Stimulated activated CD4-positive, alpha-beta T cell treated with anti-CD3 and anti-CD28 coated beads, Interleukin-12 subunit alpha, Interleukin-12 subunit beta, amount 100 ng/mL, for 24 hours (primary cell): ENCODE data around the gene AMIGO2.
A peak's percentile ranks its signal among the peaks of the same experiment; 100 is the strongest.

ENCODE experiments used
- DNase-seq, 2 experiments: peaks; one replicate each; pipeline ENCODE4 v3.0.0-alpha.2; 2020; ENCODE audit warnings: low read depth in 2 of 2

Gene AMIGO2

DNA sequence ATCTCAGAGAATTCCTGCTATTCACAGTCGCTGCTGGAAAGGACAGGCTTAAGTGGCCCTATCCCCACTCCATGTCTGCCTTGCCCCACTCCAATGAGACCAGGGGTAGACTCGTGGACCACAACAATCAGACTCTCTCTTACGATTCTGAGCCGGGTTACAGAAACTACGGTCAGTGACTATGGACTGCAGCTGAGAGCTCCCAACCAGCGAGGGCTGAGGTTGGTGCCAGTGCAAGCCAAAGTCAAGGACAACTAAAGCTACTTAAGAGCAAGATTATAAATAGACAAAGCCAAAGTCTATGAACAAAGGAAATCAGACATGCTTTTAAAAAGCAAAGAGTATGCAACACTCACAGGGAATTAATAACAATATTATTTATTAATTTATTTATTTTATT lies 18.3 kb upstream of the AMIGO2 start:
- DNase-seq = no peak

DNA sequence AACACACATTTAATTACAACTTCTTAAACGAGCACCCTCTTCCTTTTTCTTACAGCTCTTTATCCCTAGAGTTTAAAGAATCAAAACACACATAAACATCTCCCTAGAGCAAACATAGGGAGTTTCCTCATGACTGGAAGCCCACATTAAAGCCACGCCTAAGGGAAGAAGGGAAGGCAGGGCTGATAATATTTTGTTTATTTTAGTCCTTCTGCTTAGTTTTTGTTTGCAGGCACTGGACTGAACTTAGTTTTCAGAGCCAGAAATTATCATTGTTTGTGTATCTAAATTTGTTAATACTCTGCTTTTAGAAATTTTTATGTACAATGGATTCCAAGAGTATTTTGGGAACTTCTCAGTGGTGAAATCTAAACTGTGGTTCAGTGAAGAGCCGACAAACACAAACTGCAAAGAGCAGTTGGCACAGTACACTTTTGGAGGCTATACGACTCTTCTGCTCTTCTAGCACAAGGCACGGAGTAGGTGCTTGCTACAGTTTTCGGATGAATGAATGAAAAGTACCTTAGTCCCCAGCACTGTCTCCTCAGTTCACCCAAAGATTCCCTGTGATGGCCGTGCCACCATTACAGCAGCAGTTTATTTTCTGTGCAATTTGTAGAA lies 17.6 kb upstream of the AMIGO2 start:
- DNase-seq = no peak

- no peak for DNase-seq
Measured at GRCh38 chr12:47095446-47096236, 15.9 kb upstream of the AMIGO2 start.

GRCh38 chr12:47094804-47095203 lies 15.0 kb upstream of the AMIGO2 start:
- no peak for DNase-seq

DNA sequence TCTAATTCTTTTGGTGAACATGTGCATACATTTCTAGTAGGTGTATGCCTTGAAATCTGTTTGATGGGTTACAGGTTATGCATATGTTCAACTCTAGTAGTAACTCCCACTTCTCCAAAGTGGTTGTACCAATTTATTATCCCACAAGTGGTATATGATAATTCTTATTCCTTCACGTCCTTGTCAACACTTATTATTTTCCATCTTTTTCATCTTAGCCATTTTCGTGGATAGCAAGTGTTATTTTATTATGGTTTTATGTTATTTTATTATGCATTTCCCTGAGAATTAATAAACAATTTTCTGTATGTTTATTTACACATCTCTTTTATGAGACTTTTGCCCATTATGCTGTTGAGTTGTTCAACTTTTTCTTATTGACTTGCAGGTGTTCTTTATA lies 11.2 kb upstream of the AMIGO2 start:
- DNase-seq = no peak

- no peak for DNase-seq
Measured at GRCh38 chr12:47088021-47088944, 8.5 kb upstream of the AMIGO2 start.

GRCh38 chr12:47087088-47087688 lies 7.4 kb upstream of the AMIGO2 start:
- no peak for DNase-seq

DNA sequence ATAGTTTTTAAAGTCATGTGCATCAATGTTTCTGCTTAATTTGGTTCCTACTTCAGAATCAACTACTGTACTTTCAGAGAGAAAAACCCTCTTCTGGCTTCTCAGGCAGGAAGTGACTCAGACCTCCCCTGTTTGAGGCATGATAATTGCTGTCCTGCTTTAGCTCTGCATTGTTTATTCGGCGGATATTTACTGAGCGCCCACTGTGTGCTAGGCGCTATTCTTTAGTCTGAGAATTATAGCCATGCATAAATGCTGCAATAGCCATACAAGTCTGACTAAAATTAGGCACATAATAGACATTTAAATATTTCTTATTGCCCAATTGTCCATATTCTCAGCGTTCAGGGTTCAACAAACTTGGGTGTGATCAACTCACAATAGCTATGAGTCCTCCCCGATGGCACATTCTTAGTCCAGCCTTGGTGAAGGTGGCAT lies 6.1 kb upstream of the AMIGO2 start:
- DNase-seq = no peak

DNA sequence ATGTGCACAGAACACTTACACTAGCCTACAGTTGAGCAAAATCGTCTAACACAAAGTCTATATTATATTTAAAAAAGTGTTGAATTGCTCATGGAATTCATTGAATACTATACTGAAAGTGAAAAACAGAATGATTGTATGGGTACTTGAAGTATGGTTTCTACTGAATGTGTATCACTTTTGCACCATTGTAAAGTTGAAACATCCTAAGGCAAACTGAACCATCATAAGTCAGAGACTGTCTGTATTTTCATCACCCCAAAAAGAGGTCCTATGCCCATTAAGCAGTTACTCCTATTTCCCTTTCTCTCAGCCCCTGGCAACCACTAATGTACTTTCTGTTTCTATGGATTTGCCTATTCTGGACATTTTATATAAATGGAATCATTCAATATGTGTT lies 4.4 kb upstream of the AMIGO2 start:
- DNase-seq = no peak

DNA sequence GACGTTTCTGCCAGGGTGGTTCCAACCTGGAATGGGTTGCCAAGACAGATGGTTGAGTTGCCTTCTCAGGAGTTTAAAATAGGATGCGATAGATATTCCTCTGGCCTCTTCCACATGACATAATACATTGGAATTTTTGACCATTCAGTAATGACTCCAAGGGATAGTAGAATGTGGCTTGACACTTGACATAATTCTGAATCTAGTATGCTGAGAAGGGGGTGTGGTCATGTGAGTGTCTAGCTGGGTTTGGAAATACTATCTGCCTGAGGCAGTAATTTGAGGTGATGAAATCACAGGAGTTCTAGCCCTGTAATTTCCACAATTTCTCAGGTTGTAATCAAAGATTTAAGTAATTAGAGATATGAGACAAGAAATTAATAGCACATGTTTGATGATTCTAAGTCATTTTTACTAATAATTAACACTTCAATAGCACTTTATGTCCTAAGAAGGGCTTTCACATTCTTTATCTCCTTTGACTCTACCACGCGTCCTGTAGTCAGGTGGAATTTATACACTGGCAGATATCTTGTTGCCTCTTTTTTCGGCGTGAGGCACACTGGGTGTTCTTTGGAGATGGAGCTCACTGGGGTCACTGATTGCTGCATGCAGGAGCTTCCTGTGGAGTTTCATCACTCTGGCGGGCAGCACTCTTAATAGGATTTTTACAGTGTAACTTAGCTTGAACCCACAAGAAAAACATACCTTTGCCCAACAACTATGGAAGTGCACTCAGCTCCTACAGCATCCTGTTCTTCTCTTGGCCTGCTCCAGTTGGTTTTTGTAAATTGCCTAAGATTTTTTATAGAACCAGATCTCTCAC lies 3.2 kb upstream of the AMIGO2 start:
- DNase-seq = no peak

GRCh38 chr12:47082283-47082682 lies 2.5 kb upstream of the AMIGO2 start:
- no peak for DNase-seq

DNA sequence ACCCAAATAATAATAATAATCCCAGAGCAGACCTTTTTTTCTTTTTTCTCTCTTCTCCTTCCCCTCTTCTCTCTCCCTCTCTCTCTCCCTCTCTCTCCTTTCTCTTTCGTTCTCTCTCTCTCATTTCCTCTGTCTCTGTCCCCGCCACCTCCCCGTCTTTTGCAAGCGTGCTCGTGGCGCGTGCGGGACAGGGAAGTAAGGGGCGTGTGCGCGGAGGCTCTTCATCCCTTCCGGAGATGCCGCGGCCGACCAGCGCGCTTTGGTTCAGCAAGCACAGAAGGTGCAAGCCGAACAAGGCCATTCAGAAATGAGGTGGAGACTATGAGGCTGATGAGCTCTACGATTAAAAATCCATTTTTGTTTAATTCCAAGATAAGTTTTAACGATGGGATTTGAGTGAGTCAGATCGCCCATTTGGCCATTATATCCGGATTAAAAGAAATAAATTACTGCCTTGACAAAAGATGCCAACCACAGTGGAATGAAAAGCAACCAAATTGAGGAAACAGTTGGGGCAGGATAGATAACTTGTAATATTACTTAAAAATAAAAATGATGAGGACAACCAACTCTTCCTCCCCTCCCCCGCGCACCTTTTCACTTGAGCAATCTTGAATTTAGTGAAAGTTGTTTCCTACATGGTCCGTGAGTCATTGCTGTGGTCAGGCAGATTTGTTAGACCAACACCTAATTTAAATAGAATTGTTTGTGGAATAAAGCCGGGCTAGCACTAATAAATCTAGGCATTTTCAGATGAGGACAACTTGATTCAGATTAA lies 1.2 kb upstream of the AMIGO2 start:
- peak; percentile 23 to 60 for DNase-seq

DNA sequence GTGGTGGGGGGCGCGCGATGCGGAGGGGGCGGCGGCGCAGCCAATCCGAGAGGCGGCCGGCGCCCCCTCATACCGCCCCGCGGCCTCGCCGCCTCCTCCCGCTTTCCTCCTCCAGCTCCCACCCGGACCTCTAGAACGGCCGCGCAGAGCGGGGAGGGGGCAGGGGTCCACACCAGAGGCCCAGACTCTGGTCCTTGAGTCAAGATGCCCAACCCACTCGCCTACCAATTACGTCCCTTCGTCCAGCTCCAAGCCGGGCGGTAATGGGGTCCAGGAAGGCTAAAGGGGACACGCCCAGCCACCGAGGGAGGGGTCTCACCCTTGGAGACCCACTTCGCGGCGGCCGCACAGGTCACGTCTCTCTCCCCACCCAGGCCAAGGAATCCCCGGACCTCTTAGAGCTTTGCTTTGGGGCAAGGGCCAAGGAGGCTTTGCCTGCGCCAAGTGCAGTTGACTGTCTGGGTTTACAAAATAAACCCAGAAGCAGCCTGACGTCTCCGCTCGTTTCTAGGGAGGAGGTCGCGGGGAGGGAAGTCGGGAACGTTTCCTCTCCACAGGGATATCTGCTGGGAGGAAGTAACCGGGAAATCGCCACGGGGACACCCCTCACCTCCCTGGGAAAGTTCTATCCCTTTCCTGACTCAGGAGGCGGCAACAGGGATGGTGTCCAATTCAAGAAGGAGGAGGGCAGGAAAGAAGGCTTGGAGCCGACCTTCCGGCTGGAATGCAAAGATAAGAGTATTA lies 394 bp upstream of the AMIGO2 start:
- DNase-seq = peak; percentile 11 to 20

DNA sequence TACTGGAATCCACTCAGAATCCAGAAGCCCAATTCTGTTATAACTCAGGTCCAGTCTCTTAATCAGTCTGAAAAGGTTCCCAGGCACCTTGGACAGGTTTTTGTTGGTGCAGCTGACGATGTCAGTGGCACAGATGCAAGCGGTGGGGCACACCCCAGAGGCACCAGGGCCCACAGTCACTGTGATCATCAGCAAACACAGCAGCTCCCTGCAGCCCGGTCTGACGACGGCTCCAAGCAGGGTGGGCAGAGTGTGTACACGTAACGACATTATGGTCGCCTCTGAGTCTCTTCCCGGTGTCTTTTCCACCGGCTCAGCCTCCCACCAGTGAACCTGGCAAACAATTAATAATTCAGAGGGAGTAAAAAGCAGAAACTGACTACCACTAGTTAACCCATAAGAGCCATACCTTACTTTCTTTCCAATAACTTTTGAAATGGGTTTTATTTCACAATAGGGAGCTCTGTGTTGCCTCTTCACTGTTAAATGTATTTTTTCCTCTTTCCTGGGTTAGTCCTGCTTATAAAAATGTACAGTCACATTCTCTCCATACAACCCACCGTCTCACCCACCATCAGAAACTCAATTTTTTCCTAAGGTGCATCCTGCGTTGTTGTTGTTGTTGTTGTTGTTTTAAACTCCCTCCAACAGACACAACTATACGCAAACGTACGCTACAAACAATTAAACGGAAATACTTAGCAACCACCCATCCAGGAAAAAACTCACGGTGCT lies 859 bp downstream of the AMIGO2 start:
- DNase-seq = peak; percentile 20 to 38

GRCh38 chr12:47078086-47078395 lies 1.7 kb downstream of the AMIGO2 start:
- DNase-seq = no peak

DNA sequence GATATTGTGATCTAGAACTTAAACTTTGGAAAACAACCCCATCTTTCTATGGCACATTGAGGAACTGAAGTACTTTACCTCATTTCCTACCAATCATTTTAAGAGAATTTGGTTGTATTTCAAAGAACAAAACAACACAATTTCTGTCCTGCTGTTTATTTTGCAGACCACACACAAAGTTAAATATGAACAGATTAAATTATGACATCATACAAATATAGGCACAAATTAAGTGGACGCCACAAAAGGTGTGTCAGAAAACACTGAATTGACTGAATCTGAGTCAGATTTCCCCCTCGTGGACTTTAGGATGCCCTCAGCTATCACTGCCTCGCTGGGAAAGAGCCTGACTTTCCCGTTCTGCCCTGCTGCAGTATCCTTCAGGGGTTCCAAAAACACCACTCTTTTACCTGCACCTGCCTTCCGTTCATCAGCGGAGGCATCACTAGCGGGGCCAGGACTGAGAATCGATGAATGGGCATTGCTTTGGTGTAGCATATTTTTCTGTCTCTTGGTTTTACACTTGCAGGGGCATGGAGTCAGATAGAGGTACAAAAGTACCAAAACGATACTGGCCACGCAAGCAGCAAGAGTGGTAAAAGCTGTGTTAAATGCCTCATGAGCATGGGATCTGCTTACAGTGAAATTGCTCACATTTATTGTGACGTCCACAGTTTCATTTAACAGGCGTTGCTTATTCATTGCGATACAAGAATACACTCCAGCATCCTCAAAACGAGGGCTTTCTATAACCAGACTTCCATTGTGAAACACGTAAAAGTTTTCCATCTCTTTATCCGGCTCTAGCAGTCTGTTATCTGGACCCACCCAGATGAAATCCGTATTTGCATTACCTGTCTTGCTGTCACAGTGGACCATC lies 2.3 kb downstream of the AMIGO2 start:
- no peak for DNase-seq

DNA sequence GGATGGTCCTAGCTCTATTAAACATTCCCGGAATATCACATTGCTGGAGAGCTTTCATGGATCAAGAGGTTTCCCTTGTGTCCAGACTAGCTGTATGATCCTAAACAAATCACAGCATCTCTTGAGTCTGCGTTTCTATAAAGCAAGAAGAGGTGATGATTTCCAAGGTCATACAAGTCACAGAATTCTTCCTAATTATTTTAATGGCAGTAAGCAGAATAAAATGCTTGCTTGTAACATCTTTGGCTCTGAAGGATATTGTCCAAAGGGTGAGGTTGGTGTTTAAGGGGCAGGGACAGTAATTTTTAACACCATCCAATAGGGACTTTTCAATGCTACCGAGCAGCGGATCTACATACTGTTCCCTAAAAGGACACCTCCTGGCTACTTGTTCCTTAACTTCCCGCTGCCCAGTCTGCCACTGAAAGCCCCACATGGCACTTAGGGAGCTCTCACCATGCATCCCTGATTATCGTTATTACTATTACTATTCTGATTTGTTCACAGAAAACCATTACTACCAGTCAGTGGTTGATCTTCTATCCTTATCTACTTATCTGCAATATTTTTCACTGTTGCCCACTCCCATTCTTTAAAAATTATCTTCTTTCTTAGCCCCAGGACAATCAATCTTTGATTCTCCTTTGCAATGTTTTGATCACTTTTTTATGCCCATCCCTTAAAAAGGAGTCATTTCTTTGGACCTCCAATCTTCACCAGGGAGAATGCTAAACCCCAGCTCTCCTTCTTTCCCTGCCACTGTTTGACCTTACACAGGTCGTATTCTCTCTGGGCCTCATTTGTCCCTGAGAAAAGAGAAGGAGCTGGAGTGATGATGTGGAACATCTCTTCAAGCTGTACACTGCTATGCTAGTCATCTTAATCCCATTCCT lies 4.3 kb downstream of the AMIGO2 start:
- DNase-seq = no peak
